OCI-LY7 (cell line): Measurements from ENCODE around the gene GATB.
"Not testable (repeated sequence)": the region's sequence is repeated elsewhere in the genome, so short reads cannot be mapped to it uniquely, and the experiment has no call there.

Experiments used
- EZH2phosphoT487 ChIP-seq: fragments of 200-600 bp; sonication (generic); IDR thresholded peaks from 2 replicates; pipeline ENCODE4 v1.6.1; 2018; ENCODE audit warnings: low read depth, borderline replicate concordance, mild to moderate bottlenecking, mixed run types, antibody characterized with exemption, low read length, moderate library complexity, mixed read lengths
- TF ChIP-seq, protein P1 (sequence below): fragments of 200-600 bp; sonication (generic); conservative IDR thresholded peaks from 2 replicates; pipeline ENCODE4 v1.5.1; 2014; ENCODE audit warnings: mild to moderate bottlenecking, antibody characterized with exemption, low read length, moderate library complexity, mixed read lengths

DNA sequence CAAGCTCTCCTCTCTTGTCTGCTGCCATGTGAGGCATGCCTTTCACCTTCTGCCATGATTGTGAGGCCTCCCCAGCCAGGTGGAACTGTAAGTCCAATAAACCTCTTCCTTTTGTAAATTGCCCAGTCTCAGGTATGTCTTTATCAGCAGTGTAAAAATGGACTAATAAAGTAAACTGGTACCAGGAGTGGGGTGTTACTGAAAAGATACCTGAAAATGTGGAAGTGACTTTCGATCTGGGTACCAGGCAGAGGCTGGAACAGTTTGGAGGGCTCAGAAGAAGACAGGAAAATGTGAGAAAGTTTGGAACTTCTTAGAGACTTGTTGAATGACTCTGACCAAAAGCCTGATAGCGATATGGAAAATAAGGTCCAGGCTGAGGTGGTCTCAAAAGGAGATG is 24.0 kb downstream of the GATB start:
- TF ChIP-seq, protein P1, sequence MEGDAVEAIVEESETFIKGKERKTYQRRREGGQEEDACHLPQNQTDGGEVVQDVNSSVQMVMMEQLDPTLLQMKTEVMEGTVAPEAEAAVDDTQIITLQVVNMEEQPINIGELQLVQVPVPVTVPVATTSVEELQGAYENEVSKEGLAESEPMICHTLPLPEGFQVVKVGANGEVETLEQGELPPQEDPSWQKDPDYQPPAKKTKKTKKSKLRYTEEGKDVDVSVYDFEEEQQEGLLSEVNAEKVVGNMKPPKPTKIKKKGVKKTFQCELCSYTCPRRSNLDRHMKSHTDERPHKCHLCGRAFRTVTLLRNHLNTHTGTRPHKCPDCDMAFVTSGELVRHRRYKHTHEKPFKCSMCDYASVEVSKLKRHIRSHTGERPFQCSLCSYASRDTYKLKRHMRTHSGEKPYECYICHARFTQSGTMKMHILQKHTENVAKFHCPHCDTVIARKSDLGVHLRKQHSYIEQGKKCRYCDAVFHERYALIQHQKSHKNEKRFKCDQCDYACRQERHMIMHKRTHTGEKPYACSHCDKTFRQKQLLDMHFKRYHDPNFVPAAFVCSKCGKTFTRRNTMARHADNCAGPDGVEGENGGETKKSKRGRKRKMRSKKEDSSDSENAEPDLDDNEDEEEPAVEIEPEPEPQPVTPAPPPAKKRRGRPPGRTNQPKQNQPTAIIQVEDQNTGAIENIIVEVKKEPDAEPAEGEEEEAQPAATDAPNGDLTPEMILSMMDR = not testable (repeated sequence)
- TF ChIP-seq EZH2phosphoT487 = not testable (repeated sequence)
